Panc1 (cell line): ENCODE measurements around the gene LZTS3.

Experiments used
- TCF7L2 ChIP-seq: IDR thresholded peaks from 2 replicates; pipeline ENCODE4 v1.6.1; 2011; ENCODE audit warnings: mild to moderate bottlenecking, low read depth, low read length, inconsistent platforms
- TF ChIP-seq, protein P1 (sequence below): fragments of 450-650 bp; IDR thresholded peaks from 2 replicates; pipeline ENCODE4 v1.5.1; 2017; ENCODE audit warnings: mild to moderate bottlenecking
- TF ChIP-seq, protein P2 (sequence below), 2 experiments: IDR thresholded peaks; 2 replicates each; pipeline ENCODE4 v1.6.1; 2011 to 2012; ENCODE audit warnings: low read depth in 2 of 2, control low read depth in 1 of 2, low read length in 1 of 2, mild to moderate bottlenecking in 1 of 2, moderate library complexity in 1 of 2; ENCODE audit not compliant: insufficient read depth in 1 of 2

DNA sequence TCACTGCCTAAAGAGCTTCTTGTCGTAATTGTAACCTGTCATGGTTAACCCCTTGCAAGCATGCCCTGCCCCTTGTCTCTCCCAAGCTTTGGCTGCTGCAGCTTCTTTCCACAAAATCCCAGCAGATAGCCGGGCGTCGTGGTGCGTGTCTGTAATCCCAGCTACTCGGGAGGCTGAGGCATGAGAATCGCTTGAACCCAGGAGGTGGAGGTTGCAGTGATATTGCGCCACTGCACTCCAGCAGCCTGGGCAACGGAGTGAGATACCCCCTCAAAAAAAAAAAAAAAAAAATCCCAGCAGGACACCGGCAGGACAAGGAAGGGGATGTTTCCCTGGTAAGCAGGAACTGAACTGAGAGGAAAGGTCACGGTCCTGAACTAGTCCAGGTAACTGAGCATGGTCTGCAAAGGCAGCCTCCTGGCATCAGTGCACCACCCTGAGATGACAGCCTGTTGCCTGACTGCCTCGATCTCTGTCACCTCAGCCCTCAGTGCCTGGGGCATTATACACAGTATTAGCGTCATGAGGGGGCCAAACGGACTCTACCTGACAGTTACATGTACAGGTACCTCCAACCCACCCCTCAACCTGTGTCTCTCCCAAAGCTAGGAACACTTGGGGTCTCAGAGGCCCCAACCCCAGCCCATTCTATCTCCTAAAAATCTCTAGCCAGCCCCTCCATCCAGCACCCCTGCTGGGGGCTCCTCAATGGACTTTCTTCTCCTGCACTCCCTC is 1.8 kb downstream of the LZTS3 start:
- TF ChIP-seq, protein P1, sequence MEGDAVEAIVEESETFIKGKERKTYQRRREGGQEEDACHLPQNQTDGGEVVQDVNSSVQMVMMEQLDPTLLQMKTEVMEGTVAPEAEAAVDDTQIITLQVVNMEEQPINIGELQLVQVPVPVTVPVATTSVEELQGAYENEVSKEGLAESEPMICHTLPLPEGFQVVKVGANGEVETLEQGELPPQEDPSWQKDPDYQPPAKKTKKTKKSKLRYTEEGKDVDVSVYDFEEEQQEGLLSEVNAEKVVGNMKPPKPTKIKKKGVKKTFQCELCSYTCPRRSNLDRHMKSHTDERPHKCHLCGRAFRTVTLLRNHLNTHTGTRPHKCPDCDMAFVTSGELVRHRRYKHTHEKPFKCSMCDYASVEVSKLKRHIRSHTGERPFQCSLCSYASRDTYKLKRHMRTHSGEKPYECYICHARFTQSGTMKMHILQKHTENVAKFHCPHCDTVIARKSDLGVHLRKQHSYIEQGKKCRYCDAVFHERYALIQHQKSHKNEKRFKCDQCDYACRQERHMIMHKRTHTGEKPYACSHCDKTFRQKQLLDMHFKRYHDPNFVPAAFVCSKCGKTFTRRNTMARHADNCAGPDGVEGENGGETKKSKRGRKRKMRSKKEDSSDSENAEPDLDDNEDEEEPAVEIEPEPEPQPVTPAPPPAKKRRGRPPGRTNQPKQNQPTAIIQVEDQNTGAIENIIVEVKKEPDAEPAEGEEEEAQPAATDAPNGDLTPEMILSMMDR = no peak
- TF ChIP-seq TCF7L2 = no peak
- TF ChIP-seq, protein P2, sequence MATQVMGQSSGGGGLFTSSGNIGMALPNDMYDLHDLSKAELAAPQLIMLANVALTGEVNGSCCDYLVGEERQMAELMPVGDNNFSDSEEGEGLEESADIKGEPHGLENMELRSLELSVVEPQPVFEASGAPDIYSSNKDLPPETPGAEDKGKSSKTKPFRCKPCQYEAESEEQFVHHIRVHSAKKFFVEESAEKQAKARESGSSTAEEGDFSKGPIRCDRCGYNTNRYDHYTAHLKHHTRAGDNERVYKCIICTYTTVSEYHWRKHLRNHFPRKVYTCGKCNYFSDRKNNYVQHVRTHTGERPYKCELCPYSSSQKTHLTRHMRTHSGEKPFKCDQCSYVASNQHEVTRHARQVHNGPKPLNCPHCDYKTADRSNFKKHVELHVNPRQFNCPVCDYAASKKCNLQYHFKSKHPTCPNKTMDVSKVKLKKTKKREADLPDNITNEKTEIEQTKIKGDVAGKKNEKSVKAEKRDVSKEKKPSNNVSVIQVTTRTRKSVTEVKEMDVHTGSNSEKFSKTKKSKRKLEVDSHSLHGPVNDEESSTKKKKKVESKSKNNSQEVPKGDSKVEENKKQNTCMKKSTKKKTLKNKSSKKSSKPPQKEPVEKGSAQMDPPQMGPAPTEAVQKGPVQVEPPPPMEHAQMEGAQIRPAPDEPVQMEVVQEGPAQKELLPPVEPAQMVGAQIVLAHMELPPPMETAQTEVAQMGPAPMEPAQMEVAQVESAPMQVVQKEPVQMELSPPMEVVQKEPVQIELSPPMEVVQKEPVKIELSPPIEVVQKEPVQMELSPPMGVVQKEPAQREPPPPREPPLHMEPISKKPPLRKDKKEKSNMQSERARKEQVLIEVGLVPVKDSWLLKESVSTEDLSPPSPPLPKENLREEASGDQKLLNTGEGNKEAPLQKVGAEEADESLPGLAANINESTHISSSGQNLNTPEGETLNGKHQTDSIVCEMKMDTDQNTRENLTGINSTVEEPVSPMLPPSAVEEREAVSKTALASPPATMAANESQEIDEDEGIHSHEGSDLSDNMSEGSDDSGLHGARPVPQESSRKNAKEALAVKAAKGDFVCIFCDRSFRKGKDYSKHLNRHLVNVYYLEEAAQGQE (IDR thresholded peaks at IDR 0.05; ENCODE audit: insufficient read depth in 1 of 2, low read depth in 2 of 2, low read length in 1 of 2) = no peak
